ENCODE data around the gene SETBP1.

- TF ChIP-seq, protein P1, sequence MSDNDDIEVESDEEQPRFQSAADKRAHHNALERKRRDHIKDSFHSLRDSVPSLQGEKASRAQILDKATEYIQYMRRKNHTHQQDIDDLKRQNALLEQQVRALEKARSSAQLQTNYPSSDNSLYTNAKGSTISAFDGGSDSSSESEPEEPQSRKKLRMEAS (IDR thresholded peaks at IDR 0.05; ENCODE audit: low read depth, low read length), result no peak
- TF ChIP-seq, protein P2, sequence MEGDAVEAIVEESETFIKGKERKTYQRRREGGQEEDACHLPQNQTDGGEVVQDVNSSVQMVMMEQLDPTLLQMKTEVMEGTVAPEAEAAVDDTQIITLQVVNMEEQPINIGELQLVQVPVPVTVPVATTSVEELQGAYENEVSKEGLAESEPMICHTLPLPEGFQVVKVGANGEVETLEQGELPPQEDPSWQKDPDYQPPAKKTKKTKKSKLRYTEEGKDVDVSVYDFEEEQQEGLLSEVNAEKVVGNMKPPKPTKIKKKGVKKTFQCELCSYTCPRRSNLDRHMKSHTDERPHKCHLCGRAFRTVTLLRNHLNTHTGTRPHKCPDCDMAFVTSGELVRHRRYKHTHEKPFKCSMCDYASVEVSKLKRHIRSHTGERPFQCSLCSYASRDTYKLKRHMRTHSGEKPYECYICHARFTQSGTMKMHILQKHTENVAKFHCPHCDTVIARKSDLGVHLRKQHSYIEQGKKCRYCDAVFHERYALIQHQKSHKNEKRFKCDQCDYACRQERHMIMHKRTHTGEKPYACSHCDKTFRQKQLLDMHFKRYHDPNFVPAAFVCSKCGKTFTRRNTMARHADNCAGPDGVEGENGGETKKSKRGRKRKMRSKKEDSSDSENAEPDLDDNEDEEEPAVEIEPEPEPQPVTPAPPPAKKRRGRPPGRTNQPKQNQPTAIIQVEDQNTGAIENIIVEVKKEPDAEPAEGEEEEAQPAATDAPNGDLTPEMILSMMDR (IDR thresholded peaks at IDR 0.05; ENCODE audit: low read depth, low read length), result no peak
- no peak for TF ChIP-seq POLR2A (IDR thresholded peaks at IDR 0.05; ENCODE audit: extremely low read depth, insufficient read length)
Observed at GRCh38 chr18:45007531-45007930, 326.8 kb downstream of the SETBP1 start.

Measured in NB4 (cell line).